GM21723 (cell line): Measurements from ENCODE around the gene P2RX5.
A peak's percentile ranks its signal among the peaks of the same experiment; 100 is the strongest.
"Not testable (repeated sequence)": the region's sequence is repeated elsewhere in the genome, so short reads cannot be mapped to it uniquely, and the experiment has no call there.

Experiments
- ATAC-seq: cut with Tn5 transposase; IDR thresholded peaks from one replicate; pipeline ENCODE4 v1.9.1; 2021; ENCODE audit warnings: mild to moderate bottlenecking, moderate library complexity; ENCODE audit not compliant: unreplicated experiment

The P2RX5 gene, protein sequence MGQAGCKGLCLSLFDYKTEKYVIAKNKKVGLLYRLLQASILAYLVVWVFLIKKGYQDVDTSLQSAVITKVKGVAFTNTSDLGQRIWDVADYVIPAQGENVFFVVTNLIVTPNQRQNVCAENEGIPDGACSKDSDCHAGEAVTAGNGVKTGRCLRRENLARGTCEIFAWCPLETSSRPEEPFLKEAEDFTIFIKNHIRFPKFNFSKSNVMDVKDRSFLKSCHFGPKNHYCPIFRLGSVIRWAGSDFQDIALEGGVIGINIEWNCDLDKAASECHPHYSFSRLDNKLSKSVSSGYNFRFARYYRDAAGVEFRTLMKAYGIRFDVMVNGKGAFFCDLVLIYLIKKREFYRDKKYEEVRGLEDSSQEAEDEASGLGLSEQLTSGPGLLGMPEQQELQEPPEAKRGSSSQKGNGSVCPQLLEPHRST

DNA sequence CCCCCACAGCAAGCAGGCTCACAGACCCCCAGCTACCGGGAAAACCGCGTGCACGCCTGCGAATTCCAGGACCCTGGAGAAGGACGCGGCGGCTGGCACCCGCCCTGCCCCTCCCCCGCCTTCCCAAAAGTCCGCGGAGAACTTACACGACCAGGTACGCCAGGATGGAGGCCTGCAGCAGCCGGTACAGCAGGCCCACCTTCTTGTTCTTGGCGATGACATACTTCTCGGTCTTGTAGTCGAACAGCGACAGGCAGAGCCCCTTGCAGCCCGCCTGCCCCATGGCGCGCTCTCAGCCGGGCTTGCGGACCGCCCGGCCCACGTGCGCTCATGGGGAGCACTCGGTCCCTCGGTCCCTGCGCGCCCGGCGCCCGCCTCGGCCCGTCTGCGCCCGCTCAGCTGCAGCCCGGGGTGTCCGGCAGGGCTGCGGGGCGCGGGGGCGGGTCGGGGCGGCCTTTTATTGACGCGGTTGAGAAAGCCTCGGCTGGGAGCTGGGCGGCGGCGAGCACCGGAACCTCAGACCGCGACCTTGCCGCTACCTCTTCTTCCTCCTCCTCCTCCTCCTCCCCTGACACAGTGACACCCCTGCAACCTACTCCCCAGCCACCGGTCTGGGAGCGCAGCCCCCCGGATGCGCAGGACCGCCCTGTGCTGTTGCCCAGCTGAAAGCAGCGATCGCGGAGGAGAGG, at the start of gene P2RX5:
Gene P2RX5, minus strand, starts transcription at position 433 of the 689 bp plus-strand sequence. Its CDS starts 150 bp downstream, at position 283.
- ATAC-seq: peak; percentile 37

DNA sequence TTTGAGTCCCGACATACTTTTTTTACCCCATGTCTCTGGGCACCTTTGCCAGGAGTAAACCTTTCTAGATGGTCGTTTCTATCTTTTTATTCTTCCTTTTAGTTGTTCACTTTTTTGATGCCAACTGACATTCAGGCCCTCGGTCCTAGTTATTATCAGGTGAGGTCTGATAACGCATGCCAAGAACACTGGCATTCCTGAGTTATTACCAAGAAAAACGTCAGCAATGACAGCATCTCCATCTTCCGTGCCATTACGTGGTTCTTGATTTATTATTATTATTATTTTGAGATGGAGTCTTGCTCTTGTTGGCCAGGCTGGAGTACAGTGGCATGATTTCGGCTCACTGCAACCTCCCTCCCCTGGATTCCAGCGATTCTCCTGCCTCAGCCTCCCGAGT, 49.1 kb upstream of the P2RX5 start:
- no peak for ATAC-seq

DNA sequence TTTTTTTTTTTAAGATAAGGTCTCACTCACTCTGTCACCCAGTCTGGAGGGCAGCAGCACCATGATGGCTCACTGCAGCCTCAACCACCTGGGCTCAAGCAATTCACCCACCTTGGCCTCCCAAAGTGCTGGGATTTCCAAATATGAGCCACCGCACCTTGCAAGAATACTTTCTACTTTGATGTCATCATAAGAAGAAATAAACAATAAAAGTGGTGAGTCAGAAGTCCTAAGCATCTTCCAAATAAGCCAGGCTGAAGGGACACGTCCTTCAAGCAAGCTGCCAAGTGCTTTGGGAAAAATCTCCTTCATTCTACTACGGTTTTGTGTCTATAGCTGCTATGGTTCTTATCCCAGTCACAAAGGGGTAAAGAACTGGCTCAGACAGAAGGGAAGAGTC, 48.1 kb upstream of the P2RX5 start:
- ATAC-seq: no peak

DNA sequence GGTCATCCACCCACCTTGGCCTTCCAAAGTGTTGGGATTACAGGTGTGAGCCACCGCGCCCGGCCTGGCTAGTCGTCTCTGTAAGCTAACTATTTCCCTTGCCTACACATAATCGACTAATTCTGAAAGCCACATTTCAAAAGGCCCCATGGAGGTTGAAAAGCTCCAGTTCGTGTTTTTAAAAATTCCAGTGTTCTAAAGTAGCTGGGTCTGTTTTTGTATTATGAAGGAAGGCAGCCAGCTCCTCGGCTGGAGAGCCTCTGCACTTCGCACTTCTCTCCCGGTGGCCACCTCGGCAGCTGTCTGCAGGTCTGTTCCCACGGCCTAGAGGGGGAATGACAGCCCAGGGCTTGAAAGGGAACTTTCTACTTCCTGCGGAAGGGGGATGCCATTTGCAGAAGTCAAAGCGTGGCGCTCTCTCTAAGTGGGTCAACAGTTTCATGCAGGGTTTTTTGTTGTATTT, 44.7 kb upstream of the P2RX5 start:
- no peak for ATAC-seq

DNA sequence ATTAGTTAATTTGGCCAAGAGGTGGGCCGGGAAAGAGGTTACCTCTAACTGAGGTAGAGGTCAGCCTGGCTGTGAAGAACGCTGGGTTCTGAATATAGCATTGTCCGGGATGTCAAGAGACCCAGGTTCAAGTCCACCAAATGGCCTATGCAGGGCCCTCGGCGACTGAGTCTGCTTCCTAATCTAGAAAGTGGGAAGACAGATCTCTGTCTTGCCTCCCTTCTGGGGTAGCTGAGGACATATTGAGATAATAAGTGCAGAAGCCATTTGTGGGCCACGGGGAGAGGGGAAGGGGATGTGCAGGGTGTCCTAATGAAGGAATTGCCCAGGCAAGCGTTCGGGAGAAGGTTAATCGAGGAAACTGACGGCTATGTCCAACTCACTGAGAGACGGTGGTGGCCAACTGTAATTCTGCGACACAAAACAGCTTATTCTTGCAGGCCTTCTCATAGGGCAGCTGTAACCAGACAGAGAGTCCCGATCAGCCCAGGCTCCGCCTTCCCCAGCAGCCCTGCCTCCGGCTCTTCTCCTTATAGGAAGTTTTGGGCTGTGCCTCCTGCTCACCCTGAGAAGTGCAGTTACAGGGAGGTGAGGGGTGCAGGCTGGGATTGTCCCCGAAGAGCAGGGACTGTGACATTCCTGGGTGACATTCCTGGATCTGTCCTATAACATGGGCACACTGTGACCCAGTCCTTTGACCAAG, 43.6 kb upstream of the P2RX5 start:
- no peak for ATAC-seq

DNA sequence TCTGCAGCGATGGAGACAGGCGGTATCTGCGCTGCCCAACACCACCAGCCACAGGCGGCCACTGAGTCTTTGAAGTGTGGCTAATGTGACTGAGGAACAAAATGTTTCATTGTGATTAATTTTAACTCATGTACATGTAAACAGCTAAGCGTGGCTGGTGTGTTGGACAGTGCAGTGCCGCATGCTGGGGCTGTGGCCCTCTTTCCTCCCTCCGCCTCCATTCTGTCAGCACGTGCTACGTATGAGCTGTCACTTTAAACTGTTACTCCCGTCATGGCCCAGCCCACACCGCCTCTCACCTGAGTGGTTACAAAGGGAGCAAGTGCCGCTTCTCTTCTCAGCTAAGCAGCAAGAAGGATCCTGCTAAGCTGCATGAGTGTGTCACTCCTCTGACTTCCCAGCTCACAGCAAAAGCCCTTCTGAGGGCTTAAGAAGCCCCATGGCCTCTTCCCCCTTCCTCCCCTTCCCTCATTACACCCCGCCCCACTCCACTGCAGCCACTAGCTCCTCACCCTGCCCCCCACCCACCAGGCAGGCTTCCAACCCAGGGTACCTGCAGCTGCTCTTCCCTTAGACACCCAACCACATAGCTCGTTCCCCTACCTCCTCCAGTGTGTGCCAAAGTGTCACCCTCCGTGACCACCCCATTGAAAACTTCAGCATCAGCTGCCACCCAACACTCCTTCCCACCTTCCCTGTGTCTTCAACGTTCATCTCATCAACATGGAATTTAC, 42.8 kb upstream of the P2RX5 start:
- no peak for ATAC-seq

DNA sequence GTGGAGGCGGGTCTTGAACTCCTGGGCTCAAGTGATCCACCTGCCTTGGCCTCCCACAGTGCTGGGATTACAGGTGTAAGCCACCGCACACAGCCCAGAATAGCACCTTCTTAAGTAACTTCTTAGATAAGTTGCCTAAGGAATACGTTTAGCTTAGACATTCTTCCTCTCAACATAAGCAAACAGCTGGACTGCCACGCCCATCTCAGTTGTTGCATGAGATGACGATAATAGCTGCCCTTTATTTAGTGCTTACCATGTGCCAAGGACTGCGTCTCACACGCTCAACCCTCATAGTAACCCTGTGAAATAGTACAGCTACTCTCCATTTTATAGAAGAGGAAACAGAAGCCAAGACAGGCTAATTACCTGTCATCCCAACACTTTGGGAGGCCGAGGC, 39.6 kb upstream of the P2RX5 start:
- no peak for ATAC-seq

DNA sequence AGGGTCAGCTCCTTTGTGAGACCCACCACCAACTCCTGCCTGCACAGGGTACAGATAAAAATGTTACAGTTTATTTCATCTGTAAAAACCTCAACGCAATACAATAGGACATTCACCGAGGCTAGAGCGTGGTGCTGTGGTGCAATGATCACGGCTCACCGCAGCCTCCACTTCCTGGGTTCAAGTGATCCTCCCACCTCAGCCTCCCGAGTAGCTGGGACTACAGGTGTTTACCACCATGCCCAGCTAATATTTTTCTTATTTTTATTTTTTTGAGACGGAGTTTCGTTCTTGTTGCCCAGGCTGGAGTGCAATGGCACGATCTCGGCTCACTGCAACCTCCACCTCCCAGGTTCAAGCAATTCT, 38.9 kb upstream of the P2RX5 start:
- ATAC-seq: not testable (repeated sequence)

DNA sequence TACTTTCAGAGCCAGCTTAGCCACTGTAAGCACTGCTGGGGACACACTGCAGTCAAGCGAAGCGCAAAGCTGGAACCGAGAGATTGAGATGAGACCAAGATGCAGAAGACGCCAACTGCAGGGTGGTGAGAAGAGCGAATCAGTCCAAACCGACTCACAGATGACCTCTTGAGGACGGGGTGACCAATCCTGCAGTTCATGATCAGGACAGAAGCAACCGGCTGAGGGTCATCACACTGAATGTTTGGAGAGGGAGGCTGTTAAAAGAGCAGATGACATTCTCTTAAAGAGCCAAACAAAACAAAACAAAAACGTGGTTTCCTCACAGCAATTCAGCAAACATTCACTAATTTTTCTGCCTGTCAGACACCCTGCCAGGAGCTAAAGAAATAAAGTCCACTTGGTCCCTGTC, 36.3 kb upstream of the P2RX5 start:
- ATAC-seq: peak; percentile 88

DNA sequence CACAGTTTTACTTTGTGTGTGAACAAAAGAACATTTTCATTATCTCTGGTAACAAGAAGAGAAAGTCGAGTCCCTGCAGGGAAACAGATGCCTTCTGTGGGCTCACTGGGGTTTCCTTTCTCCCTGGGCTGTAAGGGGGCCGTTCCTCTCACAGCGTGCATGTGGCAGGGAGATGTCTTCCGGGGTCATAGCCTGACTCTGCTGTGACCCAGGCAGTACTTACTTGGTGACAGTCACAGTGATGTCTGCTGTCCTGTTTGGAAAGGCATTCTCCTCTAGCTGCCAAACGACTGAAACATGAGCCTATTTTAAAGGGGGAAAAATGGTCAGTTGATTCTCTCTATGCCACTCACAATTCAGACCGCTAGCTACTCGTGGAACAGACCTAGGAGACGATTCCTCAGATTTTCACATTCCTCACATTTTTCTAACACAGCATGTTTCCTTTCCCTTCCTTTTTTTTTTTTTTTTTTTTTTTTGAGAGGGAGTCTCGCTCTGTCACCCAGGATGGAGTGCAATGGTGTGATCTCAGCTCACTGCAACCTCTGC, 35.0 kb upstream of the P2RX5 start:
- ATAC-seq: no peak

DNA sequence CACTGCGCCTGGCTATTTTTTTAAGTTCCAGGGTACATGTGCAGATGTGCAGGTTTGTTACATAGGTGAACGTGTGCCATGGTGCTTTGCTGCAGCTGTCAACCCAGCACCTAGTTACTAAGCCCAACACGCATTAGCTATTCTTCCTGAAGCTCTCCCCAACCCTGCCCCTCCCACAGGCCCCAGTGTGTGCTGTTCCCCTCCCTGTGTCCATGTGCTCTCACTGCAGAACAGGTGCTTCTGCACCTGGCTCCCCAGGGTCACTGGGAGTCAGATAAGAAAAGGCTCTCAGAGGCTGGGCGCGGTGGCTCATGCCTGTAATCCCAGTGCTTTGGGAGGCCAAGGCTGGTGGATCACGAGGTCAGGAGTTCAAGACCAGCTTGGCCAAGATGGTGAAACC, 33.9 kb upstream of the P2RX5 start:
- ATAC-seq: no peak

DNA sequence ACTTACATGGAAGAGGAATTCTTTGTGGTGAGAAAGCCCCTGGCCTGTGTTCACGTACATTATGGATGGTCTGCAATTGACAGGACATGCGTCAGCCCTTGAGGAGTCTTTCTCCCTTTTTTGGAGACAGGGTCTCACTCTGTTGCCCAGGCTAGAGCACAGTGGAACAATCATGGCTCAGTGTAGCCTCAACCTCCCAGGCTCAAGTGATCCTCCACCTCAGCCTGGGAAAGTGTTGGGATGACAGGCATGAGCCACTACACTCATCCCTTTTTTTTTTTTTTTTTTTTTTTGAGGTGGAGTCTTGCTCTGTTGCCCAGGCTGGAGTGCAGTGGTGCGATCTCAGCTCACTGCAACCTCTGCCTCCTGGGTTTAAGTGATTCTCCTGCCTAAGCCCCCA, 32.1 kb upstream of the P2RX5 start:
- ATAC-seq: not testable (repeated sequence)

DNA sequence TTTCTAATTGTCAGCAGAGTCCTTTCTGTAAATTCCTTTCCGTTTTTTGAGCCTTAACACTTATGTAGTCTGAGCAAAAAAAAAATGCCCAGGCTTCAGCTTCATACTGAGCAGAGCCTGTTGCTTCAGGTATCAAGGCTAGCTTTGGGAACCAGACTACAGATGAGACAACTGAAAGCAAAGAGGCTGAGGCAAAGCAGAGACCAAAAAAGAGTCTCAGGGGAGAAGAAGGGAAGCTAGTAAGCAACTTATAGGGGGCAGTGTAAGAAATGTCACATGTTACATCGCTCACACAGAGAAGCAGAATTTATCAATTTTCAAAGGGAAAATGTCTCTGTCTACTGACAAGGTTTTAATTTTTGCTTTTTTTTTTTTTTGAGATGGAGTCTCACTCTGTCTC, 31.1 kb upstream of the P2RX5 start:
- ATAC-seq: no peak

DNA sequence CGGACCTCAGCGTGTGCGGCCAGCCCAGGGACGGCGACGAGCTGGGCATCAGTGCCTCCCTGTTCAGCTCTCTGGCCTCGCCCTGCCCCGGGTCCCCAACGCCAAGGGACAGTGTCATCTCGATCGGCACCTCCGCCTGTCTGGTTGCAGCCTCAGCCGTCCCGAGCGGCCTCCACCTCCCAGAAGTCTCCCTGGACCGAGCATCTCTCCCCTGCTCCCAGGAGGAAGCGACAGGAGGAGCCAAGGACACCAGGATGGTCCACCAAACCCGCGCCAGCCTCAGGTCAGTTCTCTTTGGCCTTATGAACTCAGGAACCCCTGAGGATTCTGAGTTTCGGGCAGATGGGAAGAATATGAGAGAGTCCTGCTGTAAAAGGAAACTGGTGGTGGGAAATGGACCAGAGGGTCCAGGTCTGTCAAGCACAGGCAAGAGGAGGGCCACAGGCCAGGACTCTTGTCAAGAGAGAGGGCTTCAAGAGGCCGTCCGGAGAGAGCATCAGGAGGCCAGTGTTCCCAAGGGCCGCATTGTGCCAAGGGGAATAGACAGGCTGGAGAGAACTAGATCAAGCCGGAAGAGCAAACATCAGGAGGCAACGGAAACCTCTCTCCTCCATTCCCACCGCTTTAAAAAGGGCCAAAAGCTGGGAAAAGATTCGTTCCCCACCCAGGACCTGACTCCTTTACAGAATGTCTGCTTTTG, 28.6 kb upstream of the P2RX5 start:
- no peak for ATAC-seq

DNA sequence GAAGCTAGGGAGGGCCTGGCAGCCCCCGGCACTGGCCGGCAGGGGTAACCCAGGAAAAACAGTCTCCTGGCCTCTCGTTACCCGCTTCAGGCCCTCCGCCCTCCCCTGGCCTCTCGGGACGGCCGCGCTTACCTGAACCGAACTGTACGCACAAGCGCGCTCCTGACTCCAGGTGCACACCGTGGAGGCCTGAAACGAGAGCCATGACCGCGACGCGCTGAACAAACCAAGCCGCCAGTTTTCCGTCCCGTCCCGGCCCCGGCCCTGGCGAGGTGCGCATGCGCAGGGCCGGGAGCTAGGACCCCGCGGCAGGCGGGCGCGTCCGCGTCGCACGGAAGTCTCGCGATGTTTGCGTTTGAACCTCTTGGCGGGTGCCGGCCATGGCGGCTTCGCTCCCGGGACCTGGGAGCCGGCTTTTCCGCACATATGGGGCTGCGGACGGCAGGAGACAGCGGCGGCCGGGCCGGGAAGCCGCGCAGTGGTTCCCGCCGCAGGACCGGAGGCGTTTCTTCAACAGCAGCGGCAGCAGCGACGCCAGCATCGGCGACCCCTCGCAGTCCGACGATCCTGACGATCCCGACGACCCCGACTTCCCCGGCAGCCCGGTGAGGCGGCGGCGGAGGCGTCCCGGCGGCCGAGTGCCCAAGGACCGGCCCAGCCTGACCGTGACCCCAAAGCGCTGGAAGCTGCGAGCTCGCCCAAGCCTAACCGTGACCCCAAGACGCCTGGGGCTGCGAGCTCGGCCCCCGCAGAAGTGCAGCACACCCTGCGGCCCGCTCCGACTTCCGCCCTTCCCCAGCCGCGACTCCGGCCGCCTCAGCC, 27.8 kb upstream of the P2RX5 start, which contains the start of gene HASPIN:
Gene HASPIN, plus strand, starts transcription at position 348 of the 822 bp plus-strand sequence. Its CDS starts 33 bp downstream, at position 381.
- ATAC-seq: peak; percentile 68

DNA sequence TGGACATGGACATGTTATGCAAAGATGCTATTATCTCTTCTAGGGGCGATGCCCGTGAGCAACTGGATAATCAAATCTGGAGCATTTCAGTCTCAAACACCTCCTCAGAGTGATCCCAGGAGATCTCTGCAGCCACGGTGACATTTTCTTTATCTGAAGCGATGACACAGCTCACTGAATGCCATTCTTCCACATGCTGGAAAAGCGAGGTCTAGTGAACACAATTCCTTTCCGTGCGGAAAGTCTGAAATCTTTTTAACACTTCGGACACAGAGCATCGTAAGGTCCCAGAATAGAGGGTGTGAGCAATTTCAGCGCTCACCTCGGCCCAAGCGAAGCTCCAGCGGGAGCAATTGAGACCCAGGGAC, 27.2 kb upstream of the P2RX5 start:
- no peak for ATAC-seq

DNA sequence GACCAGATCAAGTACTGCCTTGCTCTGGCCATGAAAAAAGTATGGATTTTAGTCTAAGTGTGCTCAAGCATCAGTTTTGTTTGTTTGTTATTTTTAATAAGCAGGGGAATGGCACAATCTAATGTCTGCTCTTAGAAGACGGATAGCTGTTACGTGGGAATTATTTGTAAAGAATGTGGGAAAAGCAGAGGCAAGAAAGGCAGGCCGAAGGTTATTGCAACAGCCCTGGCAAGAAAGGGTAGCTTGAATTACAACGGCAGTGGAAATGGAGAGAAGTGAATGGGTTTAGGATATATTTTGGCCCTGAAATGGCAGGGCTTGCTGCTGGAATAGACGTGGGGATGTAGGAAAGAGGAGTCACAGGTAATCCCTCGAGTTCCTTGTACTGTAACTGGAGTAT, 26.8 kb upstream of the P2RX5 start:
- ATAC-seq: no peak

DNA sequence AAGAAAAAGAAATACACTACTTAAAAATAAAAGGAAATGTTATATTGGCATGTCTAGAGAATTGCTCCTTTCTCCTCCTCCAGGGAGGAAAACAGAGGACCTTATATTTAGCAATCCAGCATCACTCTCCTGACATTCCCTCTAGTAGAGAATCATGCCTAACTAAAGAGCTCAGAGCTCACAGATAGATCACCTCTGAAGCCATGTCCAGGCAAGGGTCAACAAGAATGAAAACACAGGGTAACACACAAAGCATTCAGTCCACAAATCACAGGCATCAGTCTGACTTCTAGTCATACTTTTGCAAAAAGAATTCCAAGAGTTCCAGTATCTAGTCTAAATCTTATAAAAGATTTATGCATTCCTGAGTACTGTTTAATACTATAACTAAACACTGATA, 23.3 kb upstream of the P2RX5 start:
- no peak for ATAC-seq

DNA sequence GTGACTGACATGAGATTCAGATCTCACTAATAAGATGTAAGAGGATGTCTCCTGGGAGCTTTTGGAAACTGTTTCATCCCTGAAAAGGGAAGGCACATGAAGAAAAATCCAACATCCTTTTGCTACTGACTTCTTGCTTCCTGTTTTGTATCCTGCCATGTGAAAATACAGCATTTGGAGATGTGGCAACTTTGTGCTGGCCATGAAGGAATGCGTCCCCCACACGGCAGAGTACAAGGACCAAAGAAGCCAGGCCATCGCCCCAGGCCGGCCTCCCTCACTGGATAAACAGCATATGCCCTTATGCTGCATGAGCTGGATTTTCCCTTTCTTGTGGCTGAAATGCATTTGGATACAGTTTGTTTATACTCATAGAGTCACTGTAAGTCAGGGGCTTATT, 22.2 kb upstream of the P2RX5 start:
- no peak for ATAC-seq
